HepG2 (cell line): ENCODE data around the gene DNAJC19. TPM values are rescaled to one million over a fixed set of nuclear protein-coding genes. Genes with fewer than 3 reads are reported as not detected.

Experiments used
- polyA plus RNA-seq, 8 experiments: library from polyadenylated mRNA; depleted of rRNA in 3 of 8; stranded (reverse) in 7 of 8; unstranded in 1 of 8; fragments of >200 nt; fragmentation: Illumina TruSeq in 4 of 8; extraction: Trizol in 4 of 8; gene quantifications; 2 replicates each; pipeline versions ENCODE4 v1.2.1 to v1.2.3, GENCODE V29; 2011 to 2016; ENCODE audit warnings: low read depth in 4 of 8, missing spikeins in 1 of 8, mixed read lengths in 1 of 8; ENCODE audit not compliant: insufficient read depth in 1 of 8
- total RNA-seq, 5 experiments: library from RNA; depleted of rRNA; stranded (reverse); fragments of >200 nt; fragmentation: Illumina TruSeq; extraction: Trizol; gene quantifications; 2 replicates each; pipeline ENCODE4 v1.2.3, GENCODE V29; 2016; ENCODE audit warnings: low read depth in 1 of 5

DNAJC19 gene
- total and polyA plus RNA-seq, 2 of the 13 experiments (the other 11 are each of a cell fraction or from before 2014, with no cell fraction given), result 51.1 to 75.8 TPM

Other genes with a start within 250 kb of the DNAJC19 start
- 132 and 205 TPM in 2 replicates for gene FXR1, start 77.1 kb downstream of the DNAJC19 start, total RNA-seq (2016; rRNA removed; fragmentation: Illumina TruSeq; extraction: Trizol)
- 86.5 and 104 TPM in 2 replicates for gene FXR1, start 77.1 kb downstream of the DNAJC19 start, polyA plus RNA-seq (2011; rRNA removed)